MCF 10A (cell line): Measurements from ENCODE around the gene COL25A1. TPM values are rescaled to one million over a fixed set of nuclear protein-coding genes. Genes with fewer than 3 reads are reported as not detected.

Experiments used
- BruUV-seq: library from RNA; stranded (reverse); fragments of 400-500 nt; replicated peaks from 2 replicates; lab custom pipeline; 2021; lab: Mats Ljungman, UMichigan
- CTCF ChIA-PET: fragments of 300-600 bp; sonication (Branson Sonifier 250); formaldehyde crosslinking; extraction: SDS; loops from one replicate; lab custom pipeline; 2021; ENCODE audit warnings: antibody characterized with exemption, inconsistent platforms; lab: Yijun Ruan, JAX
- POLR2A ChIA-PET: fragments of 300-600, 350-650 bp; sonication (Branson Sonifier 250); formaldehyde crosslinking; extraction: SDS; loops from one replicate; lab custom pipeline; 2020; ENCODE audit warnings: antibody characterized with exemption, inconsistent platforms; lab: Yijun Ruan, JAX
- DNase-seq: peaks from one replicate; pipeline ENCODE4 v3.0.0-alpha.2; 2018; ENCODE audit not compliant: unreplicated experiment
- H3K27ac Mint-ChIP-seq: one replicate; pipeline ENCODE4 v1.8.0; 2022; ENCODE audit warnings: mild to moderate bottlenecking, low read depth, mixed read lengths; ENCODE audit not compliant: unreplicated experiment
- H3K27me3 Mint-ChIP-seq: one replicate; pipeline ENCODE4 v1.8.0; 2022; ENCODE audit warnings: mixed read lengths; ENCODE audit not compliant: insufficient read depth, unreplicated experiment
- H3K36me3 Mint-ChIP-seq: one replicate; pipeline ENCODE4 v1.8.0; 2022; ENCODE audit warnings: mild to moderate bottlenecking, moderate library complexity, mixed read lengths; ENCODE audit not compliant: insufficient read depth, unreplicated experiment
- H3K4me1 Mint-ChIP-seq: one replicate; pipeline ENCODE4 v1.8.0; 2022; ENCODE audit warnings: mixed read lengths; ENCODE audit not compliant: insufficient read depth, unreplicated experiment
- H3K4me3 Mint-ChIP-seq: one replicate; pipeline ENCODE4 v1.8.0; 2022; ENCODE audit warnings: mild to moderate bottlenecking, moderate library complexity, mixed read lengths; ENCODE audit not compliant: unreplicated experiment
- H3K9me3 Mint-ChIP-seq: one replicate; pipeline ENCODE4 v1.8.0; 2022; ENCODE audit warnings: mixed read lengths; ENCODE audit not compliant: unreplicated experiment
- CTCF ChIP-seq: fragments of 200-600 bp; IDR thresholded peaks from one replicate; pipeline ENCODE4 v1.8.0; 2022; ENCODE audit warnings: antibody characterized with exemption, mild to moderate bottlenecking; ENCODE audit not compliant: unreplicated experiment
- intact Hi-C: fragments of 100-400 bp; cut with micrococcal nuclease; formaldehyde crosslinking; loops from 2 replicates; pipeline ENCODE4 v1.14.1; 2022
- total RNA-seq: library from RNA; stranded (reverse); gene quantifications from 2 replicates; pipeline ENCODE4 v1.2.3, GENCODE V29; 2022

The COL25A1 gene
- total RNA-seq, 1 experiment from 2014 or later: not detected

DNA sequence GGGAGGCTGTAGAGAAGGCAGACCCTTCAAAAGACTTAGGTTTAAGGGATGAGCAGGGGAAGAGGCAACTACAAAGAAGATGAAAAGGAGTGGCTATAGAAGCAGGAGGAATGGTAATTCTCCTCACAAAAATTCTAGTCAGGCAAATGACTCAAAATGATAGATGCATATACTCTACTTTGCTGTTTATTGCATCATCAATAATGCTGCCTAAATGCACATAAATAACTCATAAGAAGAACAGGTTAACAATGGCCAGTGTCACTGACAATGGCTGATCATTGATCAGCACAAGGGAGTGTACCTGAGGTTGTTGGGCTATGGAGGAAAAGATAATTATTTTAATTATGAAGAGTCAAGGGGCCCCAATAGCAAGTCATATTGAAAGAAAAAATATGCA is 354.9 kb downstream of the COL25A1 start:
- Mint-ChIP-seq H3K9me3 (no peaks in the 10 kb centered on the region), H3K27me3 (no peaks in the 10 kb centered on the region), H3K4me3 (no peak overlapping the region), H3K4me1 (peaks cover 11% of the 10 kb centered on the region), H3K36me3 (no peaks in the 10 kb centered on the region), H3K27ac (no peak overlapping the region)
- intact Hi-C loops: no loop called here
- POLR2A ChIA-PET: no interaction called here
- no peak for TF ChIP-seq CTCF
- CTCF ChIA-PET: no interaction called here
- no TSS peak for BruUV-seq
- no peak for DNase-seq

GRCh38 chr4:108946237-108946636 is 356.2 kb downstream of the COL25A1 start:
- H3K4me1 Mint-ChIP-seq: peaks cover 11% of the 10 kb centered on the region
- ChIA-PET POLR2A (no interaction called here), CTCF (interaction anchor here (0.7 kb wide), 1 partner anchor 935 kb away, joined by 3 read pairs; no protein-coding TSS in a partner anchor)
- intact Hi-C loops: no loop called here
- H3K36me3 Mint-ChIP-seq: no peaks in the 10 kb centered on the region
- no peak overlapping the region for H3K27ac Mint-ChIP-seq
- TF ChIP-seq CTCF: no peak
- no peak for DNase-seq
- no TSS peak for BruUV-seq
- H3K27me3 Mint-ChIP-seq: no peaks in the 10 kb centered on the region
- H3K4me3 Mint-ChIP-seq: no peak overlapping the region
- no peaks in the 10 kb centered on the region for H3K9me3 Mint-ChIP-seq

DNA sequence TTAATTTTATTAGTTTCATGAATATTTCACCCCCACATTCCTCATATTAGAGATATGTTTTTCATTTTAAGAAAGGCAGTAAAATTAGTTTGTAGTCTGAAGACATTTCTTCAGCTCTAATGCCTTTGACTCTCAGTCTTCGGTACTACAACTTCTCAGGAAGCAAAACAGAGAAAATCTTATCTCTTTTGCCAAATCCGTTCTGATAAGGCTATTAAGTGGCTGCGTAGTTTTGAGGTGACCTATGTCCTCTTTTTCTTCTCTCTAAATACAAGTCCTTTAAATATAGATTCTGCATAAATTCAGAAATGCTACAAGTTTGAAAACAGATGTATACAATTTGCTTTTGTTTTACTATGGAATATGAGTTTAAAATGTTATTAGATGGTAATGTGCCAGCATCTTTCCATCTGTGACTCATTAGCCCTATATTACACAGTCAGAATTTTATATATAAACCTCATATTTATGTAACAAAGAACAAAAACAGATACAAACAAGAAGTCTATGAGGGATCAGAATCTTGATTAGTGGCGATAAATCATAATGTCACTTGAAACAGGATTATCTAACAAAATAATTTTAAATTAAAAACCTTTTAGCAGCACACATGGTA is 358.4 kb downstream of the COL25A1 start:
- ChIA-PET POLR2A (no interaction called here), CTCF (no interaction called here)
- H3K27me3 Mint-ChIP-seq: no peaks in the 10 kb centered on the region
- H3K36me3 Mint-ChIP-seq: no peaks in the 10 kb centered on the region
- no peak for TF ChIP-seq CTCF
- H3K4me3 Mint-ChIP-seq: no peak overlapping the region
- DNase-seq: no peak
- intact Hi-C loops: no loop called here
- H3K27ac Mint-ChIP-seq: no peak overlapping the region
- no peaks in the 10 kb centered on the region for H3K9me3 Mint-ChIP-seq
- BruUV-seq: no TSS peak
- peaks cover 15% of the 10 kb centered on the region for H3K4me1 Mint-ChIP-seq

GRCh38 chr4:108943371-108943770 is 359.1 kb downstream of the COL25A1 start:
- ChIA-PET POLR2A (no interaction called here), CTCF (no interaction called here)
- no TSS peak for BruUV-seq
- H3K4me3 Mint-ChIP-seq: no peak overlapping the region
- intact Hi-C loops: no loop called here
- no peaks in the 10 kb centered on the region for H3K27me3 Mint-ChIP-seq
- no peaks in the 10 kb centered on the region for H3K9me3 Mint-ChIP-seq
- DNase-seq: no peak
- peaks cover 15% of the 10 kb centered on the region for H3K4me1 Mint-ChIP-seq
- H3K36me3 Mint-ChIP-seq: no peaks in the 10 kb centered on the region
- TF ChIP-seq CTCF: no peak
- H3K27ac Mint-ChIP-seq: no peak overlapping the region
